ENCODE results near the gene SPPL2A. TPM values are rescaled to one million over a fixed set of nuclear protein-coding genes. Genes with fewer than 3 reads are reported as not detected.

Gene SPPL2A
- total and polyA plus RNA-seq, 9 of the 15 experiments (the other 6 are each of a cell fraction or from before 2014, with no cell fraction given) = 9.8 to 66.1 (median 38.0) TPM

GRCh38 chr15:50786438-50786837, 20.9 kb upstream of the SPPL2A start:
- ATAC-seq = no peak
- H3K79me2 ChIP-seq (ENCODE audit: control insufficient read depth, insufficient read depth, low read length) = no peaks in the 10 kb centered on the region
- peaks cover 0 to under 1% of the 10 kb centered on the region in 2 experiments; a peak in 2 of 5 replicates for H3K4me1 ChIP-seq (replicated peaks in 1 of 2; ENCODE audit: control insufficient read depth in 2 of 2, insufficient read depth in 2 of 2, low read length in 2 of 2)
- CTCF ChIA-PET (ENCODE audit: low intra/inter-chr PET ratio) = no interaction called here
- POLR2A ChIA-PET = interaction anchor here (0.5 to 1.5 kb wide), 3 partner anchors 8 to 22 kb away, joined by 3 to 5 read pairs (median 3); no protein-coding TSS in a partner anchor
- in situ Hi-C loops (cut with MboI) (no loop called here), intact Hi-C loops (cut with micrococcal nuclease) (no loop called here)
- BruUV-seq (replicated peaks) = no TSS peak
- 42% methylated on average over 2 of the region's 2 CpGs for WGBS (ENCODE audit: insufficient coverage, low coverage, missing lambda C conversion rate)
- H4K20me1 ChIP-seq (replicated peaks; ENCODE audit: control insufficient read depth, insufficient read depth, low read length) = no peaks in the 10 kb centered on the region
- H3K9me3 ChIP-seq (replicated peaks; ENCODE audit: control insufficient read depth, insufficient read depth, low read depth, low read length) = no peaks in the 10 kb centered on the region
- no peak overlapping the region for H3K27ac ChIP-seq (ENCODE audit: extremely low read depth, low read depth, low read length)
- no peak overlapping the region for H3K4me2 ChIP-seq (ENCODE audit: insufficient read depth, low read length)
- H3K4me3 ChIP-seq = no peak overlapping the region
- no peak for FAIRE-seq
- H3K36me3 ChIP-seq (ENCODE audit: control insufficient read depth, insufficient read depth, low read length) = no peaks in the 10 kb centered on the region
- H2AFZ ChIP-seq (ENCODE audit: low read depth, low read length) = no peak overlapping the region
- no peaks in the 10 kb centered on the region for H3K9me1 ChIP-seq (ENCODE audit: control insufficient read depth, insufficient read depth, low read length)
- DNase-seq (ENCODE audit: extremely low read depth in 1 of 4, low spot score in 3 of 4) = no peak
- no peaks in the 10 kb centered on the region for H3K27me3 ChIP-seq (ENCODE audit: control insufficient read depth in 2 of 2, insufficient read depth in 2 of 2, low read length in 2 of 2)
- no peak overlapping the region for H3K9ac ChIP-seq (ENCODE audit: insufficient read depth in 1 of 2, low read depth in 2 of 2, low read length in 2 of 2)
- no peak for TF ChIP-seq SRSF9 (IDR thresholded peaks at IDR 0.05; ENCODE audit: borderline replicate concordance, low read depth, low read length)
- TF ChIP-seq ELK1 (CRISPR knock-in tag; IDR thresholded peaks at IDR 0.05) = no peak
- TF ChIP-seq ZSCAN32 (CRISPR knock-in tag; IDR thresholded peaks at IDR 0.05) = no peak
- no peak for TF ChIP-seq MAFF (IDR thresholded peaks at IDR 0.05; ENCODE audit: low read length)
- no peak for TF ChIP-seq CEBPG (CRISPR knock-in tag; IDR thresholded peaks at IDR 0.05)
- peak in 1 of 2 experiments; percentile 80; a peak in 2 of 4 replicates for TF ChIP-seq CEBPG (tag; conservative IDR thresholded peaks at IDR 0.05 in 1 of 2, IDR thresholded peaks at IDR 0.05 in 1 of 2)
- TF ChIP-seq SMAD2 (IDR thresholded peaks at IDR 0.05; ENCODE audit: low read depth, low read length) = no peak
- TF ChIP-seq CEBPB (tag; IDR thresholded peaks at IDR 0.05) = peak; percentile 71
- no peak for TF ChIP-seq TAF7 (tag; IDR thresholded peaks at IDR 0.05)
- TF ChIP-seq ZSCAN29 (IDR thresholded peaks at IDR 0.05) = no peak
- TF ChIP-seq NR1H2 (CRISPR knock-in tag; IDR thresholded peaks at IDR 0.05) = no peak
